Measurements from ENCODE around the gene CSNK2A3. TPM values are rescaled to one million over a fixed set of nuclear protein-coding genes. Genes with fewer than 3 reads are reported as not detected.

The CSNK2A3 gene
- total RNA-seq, 4 donors from 2014 or later = 1.0 to 3.0 (median 2.0) TPM

GRCh38 chr11:11344045-11344444, 9.0 kb downstream of the CSNK2A3 start:
- H3K4me1 ChIP-seq = no peaks in the 10 kb centered on the region
- no peak for TF ChIP-seq POLR2A (IDR thresholded peaks at IDR 0.05)
- no peak for TF ChIP-seq CTCF (IDR thresholded peaks at IDR 0.05)
- H3K36me3 ChIP-seq = no peaks in the 10 kb centered on the region
- intact Hi-C loops (cut with DNase I; ENCODE audit: low total_unique reads) = no loop called here
- H3K4me3 ChIP-seq = no peak overlapping the region
- no peak for DNase-seq
- no peak overlapping the region for H3K27ac ChIP-seq
- H3K27me3 ChIP-seq = no peaks in the 10 kb centered on the region
- H3K9me3 ChIP-seq = no peaks in the 10 kb centered on the region

DNA sequence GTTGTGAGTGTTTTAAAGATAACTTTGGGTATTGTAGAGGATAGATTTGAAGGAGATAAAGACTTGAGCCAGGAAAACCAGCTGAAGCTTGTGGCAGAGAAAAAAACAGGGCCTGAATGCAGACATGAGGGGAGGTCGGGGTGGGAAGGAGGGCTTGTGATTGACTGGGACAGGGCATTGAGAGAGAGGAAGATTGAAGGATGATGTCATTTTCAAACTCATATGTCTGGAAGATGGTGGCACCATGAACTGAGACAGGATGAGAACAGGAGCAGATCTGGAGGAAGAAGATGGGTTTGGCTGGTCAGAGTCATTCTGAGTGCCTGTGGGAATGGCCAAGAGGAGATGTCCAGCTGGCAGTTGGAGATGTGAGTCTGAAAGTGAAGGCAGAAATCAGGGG, 14.7 kb downstream of the CSNK2A3 start:
- intact Hi-C loops (cut with DNase I; ENCODE audit: low total_unique reads) = no loop called here
- no peaks in the 10 kb centered on the region for H3K27me3 ChIP-seq
- no peak for TF ChIP-seq POLR2A (IDR thresholded peaks at IDR 0.05)
- H3K36me3 ChIP-seq = no peaks in the 10 kb centered on the region
- no peak overlapping the region for H3K27ac ChIP-seq
- H3K4me1 ChIP-seq = no peaks in the 10 kb centered on the region
- no peak for DNase-seq
- no peaks in the 10 kb centered on the region for H3K9me3 ChIP-seq
- H3K4me3 ChIP-seq = no peak overlapping the region

- intact Hi-C loops (cut with DNase I; ENCODE audit: low total_unique reads) = no loop called here
- no peaks in the 10 kb centered on the region for H3K9me3 ChIP-seq
- no peaks in the 10 kb centered on the region for H3K27me3 ChIP-seq
- no peak for DNase-seq
- H3K4me1 ChIP-seq = no peaks in the 10 kb centered on the region
- no peak overlapping the region for H3K27ac ChIP-seq
- no peak overlapping the region for H3K4me3 ChIP-seq
- H3K36me3 ChIP-seq = no peaks in the 10 kb centered on the region
- TF ChIP-seq CTCF (IDR thresholded peaks at IDR 0.05) (no peak), POLR2A (IDR thresholded peaks at IDR 0.05) (no peak)
Measured at GRCh38 chr11:11336664-11337063, 16.4 kb downstream of the CSNK2A3 start.

- intact Hi-C loops (cut with DNase I; ENCODE audit: low total_unique reads) = no loop called here
- no peak for DNase-seq
- H3K27me3 ChIP-seq = no peaks in the 10 kb centered on the region
- H3K36me3 ChIP-seq = no peaks in the 10 kb centered on the region
- H3K27ac ChIP-seq = no peak overlapping the region
- TF ChIP-seq CTCF (IDR thresholded peaks at IDR 0.05) = no peak
- no peak for TF ChIP-seq POLR2A (IDR thresholded peaks at IDR 0.05)
- H3K4me1 ChIP-seq = no peaks in the 10 kb centered on the region
- no peaks in the 10 kb centered on the region for H3K9me3 ChIP-seq
- H3K4me3 ChIP-seq = no peak overlapping the region
Measured at GRCh38 chr11:11335043-11335442, 18.0 kb downstream of the CSNK2A3 start.

GRCh38 chr11:11334607-11335006, 18.4 kb downstream of the CSNK2A3 start:
- intact Hi-C loops (cut with DNase I; ENCODE audit: low total_unique reads) = no loop called here
- H3K27me3 ChIP-seq = no peaks in the 10 kb centered on the region
- no peak for DNase-seq

More at GRCh38 chr11:11334607-11335006, 18.4 kb downstream of the CSNK2A3 start:
- H3K4me3 ChIP-seq = no peak overlapping the region
- H3K4me1 ChIP-seq = no peaks in the 10 kb centered on the region
- H3K36me3 ChIP-seq = no peaks in the 10 kb centered on the region
- no peak for TF ChIP-seq POLR2A (IDR thresholded peaks at IDR 0.05)
- TF ChIP-seq CTCF (IDR thresholded peaks at IDR 0.05) = no peak
- no peak overlapping the region for H3K27ac ChIP-seq
- H3K9me3 ChIP-seq = no peaks in the 10 kb centered on the region

Data from uterus (tissue), 4 donors.